Mesendoderm (in vitro differentiated cells): ENCODE data around the gene SSR1.
"Not testable (repeated sequence)": the region's sequence is repeated elsewhere in the genome, so short reads cannot be mapped to it uniquely, and the experiment has no call there.

Source experiments
- DNase-seq: peaks from one replicate; pipeline ENCODE4 v3.0.0; 2013
- H2AK5ac ChIP-seq: 2 replicates; pipeline ENCODE4 v1.6.1; 2013; ENCODE audit warnings: low read length, inconsistent platforms
- H2BK120ac ChIP-seq: 2 replicates; pipeline ENCODE4 v1.6.1; 2013; ENCODE audit warnings: low read depth, mild to moderate bottlenecking, low read length, moderate library complexity, mixed read lengths
- H2BK15ac ChIP-seq: replicated peaks from 2 replicates; pipeline ENCODE4 v1.6.1; 2013; ENCODE audit warnings: low read depth, mild to moderate bottlenecking, moderate library complexity
- H2BK5ac ChIP-seq: 2 replicates; pipeline ENCODE4 v1.6.1; 2013; ENCODE audit warnings: low read length, inconsistent platforms
- H3K18ac ChIP-seq: 2 replicates; pipeline ENCODE4 v1.6.1; 2013; ENCODE audit warnings: mild to moderate bottlenecking, low read length, mixed read lengths
- H3K23ac ChIP-seq: one replicate; pipeline ENCODE4 v1.6.1; 2013; ENCODE audit warnings: low read length
- H3K27ac ChIP-seq: 2 replicates; pipeline ENCODE4 v1.5.1; 2013; ENCODE audit warnings: low read depth, mild to moderate bottlenecking, inconsistent platforms, low read length, moderate library complexity
- H3K27me3 ChIP-seq: 2 replicates; pipeline ENCODE4 v1.6.1; 2013; ENCODE audit warnings: low read length, control low read depth, mild to moderate bottlenecking, inconsistent platforms; ENCODE audit not compliant: insufficient read depth, poor library complexity
- H3K36me3 ChIP-seq: 2 replicates; pipeline ENCODE4 v1.6.1; 2013; ENCODE audit warnings: low read length, inconsistent platforms; ENCODE audit not compliant: control insufficient read depth, insufficient read depth
- H3K4ac ChIP-seq: one replicate; pipeline ENCODE4 v1.6.1; 2013; ENCODE audit warnings: low read depth, mild to moderate bottlenecking, low read length, moderate library complexity
- H3K4me1 ChIP-seq: 2 replicates; pipeline ENCODE4 v1.6.1; 2013; ENCODE audit warnings: low read depth, low read length, inconsistent platforms; ENCODE audit not compliant: control insufficient read depth
- H3K4me2 ChIP-seq: 2 replicates; pipeline ENCODE4 v1.6.1; 2013; ENCODE audit warnings: low read length
- H3K4me3 ChIP-seq: 2 replicates; pipeline ENCODE4 v1.5.1; 2013; ENCODE audit warnings: mild to moderate bottlenecking, low read length
- H3K56ac ChIP-seq: one replicate; pipeline ENCODE4 v1.6.1; 2013; ENCODE audit warnings: low read length
- H3K79me1 ChIP-seq: 2 replicates; pipeline ENCODE4 v1.6.1; 2013; ENCODE audit warnings: low read length, inconsistent platforms
- H3K79me2 ChIP-seq: 2 replicates; pipeline ENCODE4 v1.6.1; 2013; ENCODE audit warnings: mild to moderate bottlenecking, low read length; ENCODE audit not compliant: control insufficient read depth, insufficient read depth
- H3K9ac ChIP-seq: 2 replicates; pipeline ENCODE4 v1.6.1; 2013; ENCODE audit warnings: low read length, inconsistent platforms
- H4K5ac ChIP-seq: one replicate; pipeline ENCODE4 v1.6.1; 2013; ENCODE audit warnings: low read length
- H4K8ac ChIP-seq: one replicate; pipeline ENCODE4 v1.6.1; 2013; ENCODE audit warnings: low read depth, mild to moderate bottlenecking, control low read depth, low read length, moderate library complexity
- WGBS: extraction: QIAGEN DNeasy Blood & Tissue Kit; methylation state at CpG from one replicate; pipeline ENCODE4 v1.1.7; 2013; ENCODE audit warnings: low lambda C conversion rate, missing lambda C conversion rate; ENCODE audit not compliant: insufficient coverage; ENCODE audit errors: extremely low coverage; 5-methylcytosine and 5-hydroxymethylcytosine counted together

Gene SSR1

DNA sequence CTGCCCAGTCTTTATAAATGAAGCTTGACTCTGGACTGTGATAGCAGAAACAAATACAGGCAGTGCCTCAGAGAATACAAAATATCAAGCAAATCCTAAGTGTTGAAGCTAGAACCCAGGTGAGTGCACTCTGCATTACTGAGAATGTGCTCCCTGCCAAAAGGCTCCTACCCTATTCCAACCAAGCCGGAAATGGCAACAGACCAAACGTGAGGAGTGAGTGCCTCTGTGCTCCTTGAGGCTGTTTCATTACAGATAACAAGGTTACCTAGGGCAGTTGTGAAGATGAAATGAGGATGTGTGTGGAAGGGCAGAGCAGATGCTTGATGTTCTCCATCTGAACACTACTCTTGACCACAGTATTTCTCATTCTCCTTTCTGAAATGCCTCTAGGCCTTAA, 29.3 kb downstream of the SSR1 start:
- no peak overlapping the region for H3K4me3 ChIP-seq
- no peak overlapping the region for H3K56ac ChIP-seq
- no peak overlapping the region for H3K4me2 ChIP-seq
- WGBS = no CpG with 5 or more reads among the region's 2 CpGs
- no peak overlapping the region for H2AK5ac ChIP-seq
- no peak overlapping the region for H3K9ac ChIP-seq
- no peaks in the 10 kb centered on the region for H3K4me1 ChIP-seq
- H2BK15ac ChIP-seq = no peak overlapping the region
- no peak overlapping the region for H2BK5ac ChIP-seq
- H3K4ac ChIP-seq = no peak overlapping the region
- no peak overlapping the region for H4K5ac ChIP-seq
- no peak overlapping the region for H3K27ac ChIP-seq
- H4K8ac ChIP-seq = no peak overlapping the region
- no peak overlapping the region for H3K23ac ChIP-seq
- no peaks in the 10 kb centered on the region for H3K27me3 ChIP-seq
- peaks cover 2% of the 10 kb centered on the region for H3K36me3 ChIP-seq
- no peak overlapping the region for H2BK120ac ChIP-seq
- H3K18ac ChIP-seq = no peak overlapping the region
- DNase-seq = no peak
- H3K79me2 ChIP-seq = no peaks in the 10 kb centered on the region
- no peaks in the 10 kb centered on the region for H3K79me1 ChIP-seq

DNA sequence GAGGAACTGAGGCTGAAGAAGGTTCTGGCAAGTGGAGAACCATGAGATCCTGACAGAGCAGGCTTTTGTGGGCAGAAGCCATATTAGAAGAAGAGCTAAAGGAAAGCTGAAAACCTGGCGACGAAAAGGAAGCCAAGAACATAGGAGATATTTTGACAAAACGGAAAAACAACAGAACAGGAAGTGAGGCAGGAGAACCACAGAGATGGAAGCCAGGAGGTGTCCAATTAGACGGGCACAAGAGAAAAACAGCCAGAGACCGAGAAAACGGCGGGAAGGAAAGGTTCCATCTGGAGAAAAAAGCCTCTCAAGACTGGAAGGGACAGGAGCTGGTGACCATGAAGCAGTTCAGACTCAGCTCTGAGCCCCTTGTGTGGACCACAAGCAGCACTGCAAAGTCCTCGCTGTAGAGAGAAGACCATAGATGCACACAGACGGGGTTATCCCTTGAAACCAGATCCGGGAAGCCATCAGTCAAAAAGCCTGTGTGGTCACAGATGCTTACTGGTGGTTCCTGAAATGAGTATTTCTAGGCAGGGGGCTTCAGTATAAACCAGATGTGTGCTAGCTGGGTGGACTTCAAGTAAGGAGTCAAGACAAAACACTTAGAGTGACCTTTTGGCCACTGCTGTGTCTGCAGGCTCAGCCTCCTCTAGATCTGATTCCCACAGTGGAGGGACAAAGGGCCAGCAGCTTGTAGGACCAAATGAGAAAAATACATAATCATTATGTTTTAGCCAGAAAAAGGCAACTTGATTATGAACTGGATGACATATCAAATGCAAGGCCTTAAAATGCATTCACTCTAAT, 30.7 kb downstream of the SSR1 start:
- H3K9ac ChIP-seq = no peak overlapping the region
- no peak overlapping the region for H3K56ac ChIP-seq
- no peak overlapping the region for H2BK120ac ChIP-seq
- no peak overlapping the region for H3K27ac ChIP-seq
- H3K79me1 ChIP-seq = no peaks in the 10 kb centered on the region
- H3K18ac ChIP-seq = no peak overlapping the region
- no peak overlapping the region for H3K4me3 ChIP-seq
- DNase-seq = no peak
- H3K4me2 ChIP-seq = no peak overlapping the region
- H3K36me3 ChIP-seq = peaks cover under 1% of the 10 kb centered on the region
- no peak overlapping the region for H4K5ac ChIP-seq
- H2BK15ac ChIP-seq = no peak overlapping the region
- H3K4me1 ChIP-seq = no peaks in the 10 kb centered on the region
- H4K8ac ChIP-seq = no peak overlapping the region
- no peak overlapping the region for H3K4ac ChIP-seq
- no peak overlapping the region for H2BK5ac ChIP-seq
- no peaks in the 10 kb centered on the region for H3K79me2 ChIP-seq
- no peaks in the 10 kb centered on the region for H3K27me3 ChIP-seq
- no peak overlapping the region for H2AK5ac ChIP-seq
- H3K23ac ChIP-seq = no peak overlapping the region
- no CpG with 5 or more reads among the region's 10 CpGs for WGBS

DNA sequence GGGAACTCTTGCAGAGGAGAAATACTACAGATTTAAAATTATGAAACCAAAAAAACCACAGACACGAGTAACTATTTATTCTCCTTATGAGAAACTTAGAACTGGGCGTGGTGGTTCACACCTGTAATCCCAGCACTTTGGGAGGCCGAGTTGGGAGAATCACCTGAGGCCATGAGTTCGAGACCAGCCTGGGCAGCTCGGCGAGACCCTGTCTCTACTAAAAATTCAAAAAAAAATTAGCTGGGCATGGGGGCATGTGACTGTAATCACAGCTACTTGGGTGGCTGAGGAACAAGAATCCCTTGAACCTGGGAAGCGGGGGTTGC, 36.8 kb downstream of the SSR1 start:
- H3K36me3 ChIP-seq = no peaks in the 10 kb centered on the region
- no peaks in the 10 kb centered on the region for H3K79me2 ChIP-seq
- H3K18ac ChIP-seq = no peak overlapping the region
- no peak overlapping the region for H2BK5ac ChIP-seq
- WGBS = no CpG with 5 or more reads among the region's 7 CpGs
- H4K8ac ChIP-seq = no peak overlapping the region
- no peak overlapping the region for H3K4ac ChIP-seq
- no peak overlapping the region for H2AK5ac ChIP-seq
- H3K4me2 ChIP-seq = no peak overlapping the region
- no peaks in the 10 kb centered on the region for H3K4me1 ChIP-seq
- no peak overlapping the region for H2BK15ac ChIP-seq
- H3K23ac ChIP-seq = no peak overlapping the region
- DNase-seq = no peak
- no peak overlapping the region for H3K56ac ChIP-seq
- no peak overlapping the region for H4K5ac ChIP-seq
- H2BK120ac ChIP-seq = no peak overlapping the region
- H3K4me3 ChIP-seq = no peak overlapping the region
- H3K27ac ChIP-seq = no peak overlapping the region
- no peaks in the 10 kb centered on the region for H3K27me3 ChIP-seq
- no peak overlapping the region for H3K9ac ChIP-seq
- no peaks in the 10 kb centered on the region for H3K79me1 ChIP-seq

DNA sequence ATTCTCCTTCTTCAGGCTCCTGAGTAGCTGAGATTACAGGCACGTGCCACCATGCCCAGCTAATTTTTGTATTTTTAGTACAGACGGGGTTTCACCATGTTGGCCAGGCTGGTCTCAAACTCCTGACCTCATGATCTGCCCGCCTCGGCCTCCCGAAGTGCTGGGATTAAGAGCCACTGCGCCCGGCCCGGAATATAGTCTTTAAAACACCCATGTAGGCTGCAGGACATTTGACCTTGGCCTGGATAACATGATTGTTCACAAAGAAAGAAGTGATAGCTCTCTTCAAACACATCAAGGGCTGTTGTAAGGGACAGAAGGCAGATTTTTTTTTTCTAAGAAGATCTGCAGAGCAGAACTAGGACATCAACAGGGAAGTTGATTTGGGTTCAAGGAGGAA, 38.5 kb downstream of the SSR1 start:
- H2BK15ac ChIP-seq, H2AK5ac ChIP-seq, H3K4me3 ChIP-seq, H3K4me1 ChIP-seq, DNase-seq, H3K27ac ChIP-seq, H3K56ac ChIP-seq, H3K18ac ChIP-seq, H4K8ac ChIP-seq, H3K23ac ChIP-seq, H2BK120ac ChIP-seq, H3K4ac ChIP-seq, H3K9ac ChIP-seq, H3K27me3 ChIP-seq, H3K79me2 ChIP-seq, H3K36me3 ChIP-seq, H3K4me2 ChIP-seq, H2BK5ac ChIP-seq, H3K79me1 ChIP-seq, H4K5ac ChIP-seq: not testable (repeated sequence)
- WGBS = no CpG with 5 or more reads among the region's 8 CpGs

DNA sequence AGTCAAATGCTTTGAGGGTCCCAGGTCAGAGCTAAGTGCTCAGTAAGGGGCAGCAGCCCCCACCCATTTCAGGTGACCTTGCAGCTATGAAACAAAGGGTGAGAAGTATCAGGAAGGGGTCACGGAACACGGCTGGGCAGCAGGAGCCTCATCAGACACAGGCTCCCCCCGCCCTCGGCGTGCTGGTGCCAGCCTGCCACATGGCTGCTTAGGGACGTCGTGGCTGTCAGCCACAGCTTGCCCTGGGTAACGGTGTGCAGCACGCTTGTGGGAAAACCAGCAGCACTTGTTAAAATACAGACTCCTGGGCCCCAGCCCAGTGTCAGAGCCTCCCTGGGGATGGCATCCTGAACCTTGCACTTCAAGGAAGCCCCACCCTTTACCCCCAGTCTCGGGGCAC, 39.3 kb downstream of the SSR1 start:
- H4K5ac ChIP-seq = no peak overlapping the region
- no CpG with 5 or more reads among the region's 10 CpGs for WGBS

DNA sequence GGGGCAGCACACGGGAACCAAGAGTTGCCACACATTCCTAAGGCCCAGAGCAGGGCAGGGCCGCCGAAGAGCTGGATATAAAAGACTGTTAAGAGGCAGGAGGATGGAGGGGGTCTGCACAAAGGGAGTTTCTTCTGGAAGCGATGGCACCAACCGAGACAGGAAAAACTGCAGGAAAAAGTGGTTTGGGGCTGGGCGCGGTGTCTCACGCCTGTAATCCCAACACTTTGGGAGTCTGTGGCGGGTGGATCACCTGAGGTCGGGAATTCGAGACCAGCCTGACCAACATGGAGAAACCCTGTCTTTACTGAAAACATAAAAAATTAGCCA, 41.8 kb downstream of the SSR1 start:
- no CpG with 5 or more reads among the region's 11 CpGs for WGBS
- H3K23ac ChIP-seq = no peak overlapping the region
- H4K8ac ChIP-seq = no peak overlapping the region

More for the DNA sequence above, 39.3 kb downstream of the SSR1 start:
- no peak overlapping the region for H3K18ac ChIP-seq
- no peak overlapping the region for H3K4ac ChIP-seq
- no peak overlapping the region for H3K27ac ChIP-seq
- H3K23ac ChIP-seq = no peak overlapping the region
- DNase-seq = no peak
- no peak overlapping the region for H2AK5ac ChIP-seq
- H3K36me3 ChIP-seq = no peaks in the 10 kb centered on the region
- H2BK120ac ChIP-seq = no peak overlapping the region
- H3K4me2 ChIP-seq = no peak overlapping the region
- no peak overlapping the region for H2BK15ac ChIP-seq
- no peak overlapping the region for H3K9ac ChIP-seq
- no peak overlapping the region for H4K8ac ChIP-seq
- H3K27me3 ChIP-seq = no peaks in the 10 kb centered on the region
- H3K4me3 ChIP-seq = no peak overlapping the region
- no peak overlapping the region for H3K56ac ChIP-seq
- H3K4me1 ChIP-seq = no peaks in the 10 kb centered on the region
- H2BK5ac ChIP-seq = no peak overlapping the region
- no peaks in the 10 kb centered on the region for H3K79me1 ChIP-seq
- no peaks in the 10 kb centered on the region for H3K79me2 ChIP-seq

More for the DNA sequence above, 41.8 kb downstream of the SSR1 start:
- Histone ChIP-seq H3K56ac (no peak overlapping the region), H3K18ac (no peak overlapping the region), H3K79me1 (no peaks in the 10 kb centered on the region), H2BK120ac (no peak overlapping the region), H2BK15ac (no peak overlapping the region), H3K9ac (no peak overlapping the region), H3K4ac (no peak overlapping the region), H4K5ac (no peak overlapping the region), H2AK5ac (no peak overlapping the region), H3K36me3 (no peaks in the 10 kb centered on the region), H3K4me2 (no peak overlapping the region), H3K27me3 (no peaks in the 10 kb centered on the region), H3K4me1 (no peaks in the 10 kb centered on the region), H3K4me3 (no peak overlapping the region), H2BK5ac (no peak overlapping the region), H3K27ac (no peak overlapping the region), H3K79me2 (no peaks in the 10 kb centered on the region)
- DNase-seq = no peak
